Activated gamma-delta T cell (primary cell): ENCODE results near the gene RS1.

ENCODE experiments used
- DNase-seq: peaks from one replicate; lab custom pipeline; 2025; lab: John Stamatoyannopoulos, UW
- total RNA-seq, 2 donors: gene quantifications; one replicate each; lab custom pipeline; 2026; lab: John Stamatoyannopoulos, UW

The RS1 gene
- total RNA-seq = 0 to 0.04 reads per million in 2 donors

- DNase-seq = no peak
Measured at GRCh38 chrX:18672008-18672407, at the start of gene RS1. RS1 (minus strand) TSS chrX:18672108; CDS start chrX:18672068, 40 bp downstream.

- no peak for DNase-seq
Measured at GRCh38 chrX:18719852-18720251, 47.9 kb upstream of the RS1 start.

GRCh38 chrX:18714910-18715309, 43.0 kb upstream of the RS1 start:
- no peak for DNase-seq

GRCh38 chrX:18709833-18710232, 37.9 kb upstream of the RS1 start:
- no peak for DNase-seq

DNA sequence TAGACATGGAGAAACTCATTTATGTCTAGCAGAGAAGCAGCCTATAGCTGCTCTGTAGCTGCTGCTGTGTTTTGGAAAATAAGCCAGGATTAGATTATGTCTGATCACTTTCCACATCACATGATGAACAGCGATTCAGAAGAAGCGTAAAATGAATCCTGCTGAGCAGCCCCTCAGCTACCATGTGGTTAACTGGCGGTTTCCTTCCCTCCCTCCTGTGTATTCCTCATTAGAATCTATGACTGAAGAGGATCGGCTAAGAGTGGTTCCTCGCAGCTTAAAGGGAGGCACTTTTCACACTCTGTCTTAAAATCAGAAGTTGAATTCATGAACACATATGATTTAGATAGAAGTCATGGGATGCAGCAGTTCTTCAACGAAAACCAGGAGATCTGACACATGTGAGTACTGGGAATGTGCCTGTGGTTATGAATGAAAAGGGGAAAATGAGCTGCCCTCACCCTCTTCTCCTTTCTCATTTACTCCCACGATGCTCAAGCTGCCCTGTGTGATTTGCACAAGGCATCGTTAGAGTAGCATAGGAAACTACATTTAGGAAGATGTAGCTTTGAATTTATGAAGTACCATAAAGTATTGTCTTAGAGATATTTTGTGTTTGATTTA, 35.6 kb upstream of the RS1 start, which contains the start of gene PPEF1:
PPEF1 (plus strand) TSS at position 220 of the 624 bp plus-strand sequence; CDS start at position 356, 136 bp downstream.
- no peak for DNase-seq

DNA sequence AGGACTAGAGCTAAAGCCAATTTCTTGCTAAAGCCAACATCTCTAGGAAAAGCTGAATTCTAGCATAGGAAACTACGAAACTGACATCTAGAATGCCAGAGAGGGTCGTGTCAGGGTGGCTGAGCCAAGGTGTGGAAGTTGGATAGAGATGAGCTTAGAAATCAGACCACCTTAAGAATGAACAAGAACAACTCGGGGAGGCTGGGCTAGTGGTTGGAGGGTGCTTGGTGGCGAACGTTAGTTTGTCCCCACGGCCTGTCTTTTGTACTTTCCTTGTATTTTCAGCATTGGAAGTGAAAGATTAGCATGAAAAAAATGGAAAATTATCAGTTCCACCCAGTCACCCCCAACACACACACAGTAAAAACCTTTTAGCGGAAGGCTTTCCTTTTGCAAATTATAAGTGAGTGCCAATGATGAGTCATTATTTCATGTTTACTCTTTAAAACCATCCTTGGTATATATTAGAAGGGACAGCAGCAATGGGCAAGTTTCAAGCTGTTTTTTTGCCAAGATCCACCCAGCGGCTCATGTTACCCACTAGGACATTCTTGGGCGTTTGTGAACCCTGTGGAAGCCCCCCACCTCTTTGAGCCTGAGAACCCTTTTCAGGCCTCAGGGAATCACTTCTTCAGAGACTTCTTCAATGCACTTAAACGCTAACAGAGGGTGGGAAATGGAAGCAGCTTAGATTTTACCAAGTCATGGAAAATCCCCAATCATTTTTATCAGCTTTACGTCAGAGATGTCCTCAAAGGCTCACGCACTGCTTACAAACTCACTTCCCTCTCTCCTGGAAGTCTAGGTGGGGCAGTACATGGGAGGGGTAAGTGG, 30.7 kb upstream of the RS1 start:
- no peak for DNase-seq

GRCh38 chrX:18701621-18702361, 29.9 kb upstream of the RS1 start:
- no peak for DNase-seq

DNA sequence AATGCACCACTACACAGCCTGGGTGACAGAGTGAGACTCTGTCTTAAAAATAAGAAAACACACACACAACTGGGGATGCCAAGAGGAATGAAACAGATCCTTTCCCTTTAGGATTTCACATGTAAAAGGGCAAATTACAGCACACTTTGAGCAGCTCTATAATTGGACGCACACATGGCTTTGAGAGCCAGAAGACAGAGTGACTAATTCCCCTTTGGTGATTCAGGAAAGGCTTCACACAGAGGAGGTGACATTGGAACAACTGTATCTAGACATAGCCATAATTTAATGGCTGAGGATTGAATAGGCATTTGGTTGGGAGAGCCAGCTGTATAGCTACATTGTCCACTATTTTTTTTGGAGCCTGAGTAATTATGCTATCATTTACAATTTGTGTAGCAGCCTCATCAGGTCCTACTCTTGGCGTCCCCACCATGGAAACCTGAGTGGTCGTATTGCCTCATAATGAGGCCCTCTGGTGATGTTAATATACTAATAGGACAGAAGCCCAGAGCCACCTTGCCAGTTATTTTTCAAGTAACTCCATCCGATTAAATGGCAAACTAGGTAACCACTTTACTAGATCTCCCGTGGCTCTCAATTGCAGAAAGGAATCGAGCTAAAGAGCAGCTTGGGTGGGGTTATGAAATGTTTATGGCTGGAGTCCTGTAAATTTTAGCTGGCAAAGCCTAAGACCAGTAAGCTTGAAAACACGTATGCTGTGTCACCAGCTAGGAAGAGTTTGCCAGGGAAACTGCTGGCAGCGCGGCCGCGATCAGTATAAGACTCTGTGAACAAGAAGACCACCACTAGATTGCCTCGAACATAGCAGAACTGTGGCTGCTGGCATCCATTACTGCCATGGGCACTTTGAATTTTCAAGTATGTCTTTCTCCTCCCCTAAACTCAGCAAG, 27.1 kb upstream of the RS1 start:
- DNase-seq = no peak

DNA sequence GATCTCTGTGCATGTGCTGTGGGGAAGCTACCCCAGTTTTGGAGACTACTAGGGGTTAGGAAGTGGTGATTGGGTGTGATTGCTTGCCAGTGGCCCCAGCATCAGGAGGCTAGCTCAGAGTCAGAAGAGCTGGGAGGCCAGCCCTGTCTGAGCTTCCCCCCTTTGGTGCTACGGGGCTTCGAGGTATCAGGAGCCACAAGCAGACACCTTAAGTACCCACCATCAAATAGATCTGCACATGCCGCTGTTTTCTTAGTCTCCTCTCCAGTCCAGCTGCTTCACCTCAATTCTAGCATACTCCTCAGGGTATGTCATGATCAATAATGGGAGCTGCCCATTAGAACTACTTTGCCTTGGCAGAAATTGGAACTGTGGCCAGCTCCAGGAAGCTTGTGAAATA, 24.7 kb upstream of the RS1 start:
- no peak for DNase-seq

- no peak for DNase-seq
Measured at GRCh38 chrX:18692541-18692940, 20.6 kb upstream of the RS1 start.

DNA sequence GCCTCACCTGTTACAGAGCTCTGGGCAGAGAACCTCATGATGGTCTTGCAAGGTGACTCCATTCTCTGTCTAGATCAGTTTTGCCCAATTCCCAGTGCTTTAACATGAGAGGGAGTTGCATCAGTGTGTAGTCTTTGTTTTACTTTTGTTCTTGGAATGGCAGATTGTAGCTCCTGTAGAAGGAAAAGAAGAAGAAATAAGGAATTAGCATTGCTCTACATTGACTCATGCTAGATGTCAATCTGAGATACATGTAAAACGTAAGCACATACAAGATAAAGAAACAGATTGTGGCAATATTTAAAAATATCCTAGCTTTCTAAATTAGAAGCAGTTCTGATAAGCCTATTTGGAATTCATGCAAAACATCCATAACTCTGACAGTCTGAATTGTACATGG, 19.5 kb upstream of the RS1 start:
- no peak for DNase-seq

- DNase-seq = no peak
Measured at GRCh38 chrX:18687856-18688495, 16.1 kb upstream of the RS1 start.

DNA sequence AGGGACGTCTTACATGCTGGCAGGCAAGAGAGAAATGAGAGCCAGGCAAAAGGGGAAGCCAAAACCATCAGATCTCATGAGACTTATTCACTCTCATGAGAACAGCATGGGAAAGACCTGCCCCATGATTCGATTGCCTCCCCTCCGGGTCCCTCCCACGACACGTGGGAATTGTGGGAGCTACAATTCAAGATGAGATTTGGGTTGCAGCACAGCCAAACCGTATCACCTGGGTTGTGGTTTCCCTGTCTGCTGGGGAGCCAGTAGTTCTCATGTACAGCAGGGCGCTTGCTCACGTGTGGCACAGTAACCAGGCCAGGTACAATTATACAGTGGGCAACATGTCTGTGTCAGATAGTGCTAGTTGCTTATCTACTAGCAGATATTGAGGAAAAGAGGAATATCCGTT, 11.1 kb upstream of the RS1 start:
- no peak for DNase-seq

- DNase-seq = no peak
Measured at GRCh38 chrX:18681996-18682395, 10.1 kb upstream of the RS1 start.

DNA sequence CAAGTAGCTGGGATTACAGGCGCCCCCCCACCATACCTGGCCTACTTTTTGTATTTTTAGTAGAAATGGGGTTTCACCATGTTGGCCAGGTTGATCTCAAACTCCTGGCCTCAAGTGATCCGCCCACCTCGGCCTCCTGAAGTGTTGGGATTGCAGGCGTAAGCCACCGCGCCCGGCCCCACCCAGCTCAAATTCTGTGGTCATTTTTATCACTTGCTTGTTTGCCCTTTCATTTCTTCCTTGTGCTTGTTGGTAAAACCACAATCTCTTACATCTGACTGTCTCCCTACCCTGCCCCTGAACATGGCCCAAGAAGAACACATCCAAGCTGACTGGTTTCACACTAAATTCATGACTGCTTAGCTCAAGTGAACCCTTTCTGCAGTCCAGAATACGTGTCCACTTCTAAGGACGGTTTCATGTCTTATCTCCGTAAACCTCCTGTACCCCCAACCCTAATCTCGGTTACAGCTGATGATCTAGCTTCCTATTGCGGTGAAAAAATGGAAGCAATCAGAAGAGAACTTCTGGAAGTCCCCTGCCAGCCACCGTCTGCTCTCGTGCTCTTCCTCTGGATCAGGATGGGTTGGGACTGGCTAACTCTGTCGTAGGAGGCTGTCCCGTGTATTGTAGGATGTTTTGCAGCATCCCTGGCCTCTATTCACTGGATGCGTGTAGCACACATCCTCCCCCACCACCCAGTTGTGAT, 5.4 kb upstream of the RS1 start:
- DNase-seq = no peak

DNA sequence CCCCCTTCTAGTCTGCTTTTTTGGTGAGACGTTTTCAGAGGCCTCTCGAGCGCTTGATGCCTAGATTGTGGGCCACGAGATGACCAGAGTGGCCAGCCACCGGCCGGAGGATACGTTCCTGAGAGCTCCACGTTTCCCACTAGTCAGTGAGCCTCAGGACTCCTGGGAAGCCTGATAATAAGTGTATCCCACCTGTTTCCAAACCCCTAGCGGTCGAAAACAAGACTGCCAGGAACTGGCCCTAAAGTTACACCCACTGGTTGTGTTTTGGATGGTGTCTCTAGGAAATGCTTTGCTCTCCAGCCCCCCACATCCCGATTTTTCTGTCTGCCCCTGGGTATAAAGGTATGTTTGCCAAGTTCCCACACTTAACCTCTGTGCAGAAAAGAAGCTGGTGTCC, 4.6 kb upstream of the RS1 start:
- DNase-seq = no peak

DNA sequence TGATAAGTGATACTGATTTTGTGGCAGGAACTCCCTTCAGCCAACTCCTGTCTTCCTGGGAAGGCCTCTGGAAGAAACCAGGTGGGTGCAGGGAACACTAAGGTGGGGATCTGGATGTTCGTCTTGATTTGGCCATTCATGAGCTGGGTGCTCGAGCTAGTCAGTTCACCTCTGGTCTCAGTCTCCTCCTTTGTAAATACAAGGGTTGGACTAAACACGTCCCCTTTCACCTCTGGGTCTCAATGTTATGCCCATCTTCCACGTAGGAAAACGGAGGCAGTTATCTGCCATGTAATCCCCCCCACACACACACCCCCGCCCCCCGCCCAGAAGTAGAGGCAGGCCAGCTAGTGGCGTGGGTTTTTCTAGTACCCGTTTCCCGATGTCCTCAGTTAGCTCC, 4.1 kb upstream of the RS1 start:
- DNase-seq = no peak

- DNase-seq = peak; percentile 50
Measured at GRCh38 chrX:18674788-18675735, 3.2 kb upstream of the RS1 start.

DNA sequence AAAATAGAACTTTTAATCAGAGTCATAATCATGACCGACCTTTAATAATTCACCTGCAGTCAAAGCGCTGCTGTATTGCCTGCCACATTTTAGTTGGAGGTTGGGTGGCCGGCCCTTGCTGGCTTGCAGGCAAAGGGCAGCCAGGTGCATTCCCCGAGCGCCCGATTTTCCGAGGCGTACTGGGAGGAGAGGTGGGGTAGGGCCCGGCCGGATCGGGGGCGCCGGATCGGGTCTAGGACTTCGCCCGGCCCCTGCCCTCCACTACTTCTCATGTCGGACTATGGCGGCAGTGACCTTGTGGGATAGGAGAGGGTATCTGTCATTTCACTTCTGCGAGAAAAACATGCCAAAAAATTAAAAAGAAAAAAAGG, 2.5 kb upstream of the RS1 start:
- no peak for DNase-seq
